ENCODE results near the gene OR4K17.
"Not testable (repeated sequence)": the region's sequence is repeated elsewhere in the genome, so short reads cannot be mapped to it uniquely, and the experiment has no call there.

The OR4K17 gene, protein sequence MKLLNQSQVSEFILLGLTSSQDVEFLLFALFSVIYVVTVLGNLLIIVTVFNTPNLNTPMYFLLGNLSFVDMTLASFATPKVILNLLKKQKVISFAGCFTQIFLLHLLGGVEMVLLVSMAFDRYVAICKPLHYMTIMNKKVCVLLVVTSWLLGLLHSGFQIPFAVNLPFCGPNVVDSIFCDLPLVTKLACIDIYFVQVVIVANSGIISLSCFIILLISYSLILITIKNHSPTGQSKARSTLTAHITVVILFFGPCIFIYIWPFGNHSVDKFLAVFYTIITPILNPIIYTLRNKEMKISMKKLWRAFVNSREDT

GRCh38 chr14:20110438-20110837 is at the start of gene OR4K17:
OR4K17 (plus strand) TSS chr14:20110739; CDS start chr14:20117500, 6,761 bp downstream.
- no peak for FAIRE-seq

DNA sequence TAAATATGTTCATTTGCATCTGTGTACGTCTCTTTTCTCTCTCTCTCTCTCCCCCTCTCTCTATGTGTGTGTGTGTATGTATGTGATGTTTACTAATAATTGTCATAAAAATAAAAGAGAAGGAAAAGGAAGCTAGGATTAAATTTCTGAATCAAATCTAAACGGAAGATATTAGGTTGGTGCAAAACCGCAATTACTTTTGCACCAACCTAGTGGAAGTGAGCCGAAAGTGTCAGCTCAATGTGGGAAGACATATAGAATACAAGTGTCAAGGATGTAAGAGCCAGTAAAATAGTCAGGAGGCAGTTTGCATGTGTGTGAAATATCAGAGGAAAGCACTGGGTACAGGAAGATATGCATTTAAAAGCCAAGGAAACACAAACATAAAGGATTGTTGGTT is 18.5 kb upstream of the OR4K17 start:
- FAIRE-seq: no peak

DNA sequence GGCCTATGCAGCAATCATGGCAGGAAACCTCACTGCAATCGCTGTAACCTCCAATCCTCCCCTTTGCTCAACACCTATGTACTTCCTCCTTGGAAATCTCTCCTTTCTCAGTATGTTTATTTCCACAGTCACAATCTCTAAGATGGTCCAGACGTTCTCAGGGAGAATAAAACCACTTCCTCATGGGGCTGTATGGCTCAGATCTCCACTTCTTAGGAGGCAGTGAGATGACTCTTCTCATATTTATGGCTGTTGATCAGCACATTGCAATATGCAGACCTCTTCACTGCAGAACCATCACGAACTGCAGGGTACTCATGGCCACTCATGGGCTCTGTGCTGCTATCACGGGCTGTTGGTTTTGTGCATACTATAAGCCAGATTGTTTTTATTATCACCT is 17.1 kb upstream of the OR4K17 start:
- no peak for FAIRE-seq

DNA sequence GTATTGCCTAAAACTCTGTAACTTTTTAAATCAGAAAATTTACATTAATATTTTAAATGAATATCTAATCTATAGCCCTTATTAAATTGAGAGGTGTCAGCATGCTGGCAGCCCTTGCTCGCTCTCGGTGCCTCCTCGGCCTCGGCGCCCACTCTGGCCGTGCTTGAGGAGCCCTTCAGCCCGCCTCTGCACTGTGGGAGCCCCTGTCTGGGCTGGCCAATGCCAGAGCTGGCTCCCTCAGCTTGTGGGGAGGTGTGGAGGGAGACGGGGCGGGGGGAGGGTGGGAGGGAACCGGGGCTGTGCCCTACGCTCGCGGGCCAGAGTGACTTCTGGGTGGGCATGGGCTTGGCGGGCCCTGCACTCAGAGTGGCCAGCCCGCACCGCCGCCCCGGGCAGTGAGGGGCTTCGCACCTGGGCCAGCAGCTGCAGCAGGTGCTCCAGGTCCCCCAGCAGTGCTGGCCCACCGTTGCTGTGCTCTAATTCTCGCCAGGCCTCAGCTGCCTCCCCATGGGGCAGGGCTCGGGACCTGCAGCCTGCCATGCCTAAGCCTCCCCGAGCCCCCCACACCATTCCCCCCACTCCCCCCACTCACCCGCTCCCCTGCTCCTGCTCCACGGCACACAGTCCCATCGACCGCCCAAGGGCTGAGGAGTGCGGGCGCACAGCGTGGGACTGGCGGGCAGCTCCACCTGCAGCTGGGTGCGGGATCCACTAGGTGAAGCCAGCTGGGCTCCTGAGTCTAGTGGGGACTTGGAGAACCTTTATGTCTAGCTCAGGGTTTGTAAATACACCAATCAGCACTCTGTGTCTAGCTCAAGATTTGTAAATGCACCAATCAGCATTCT is 11.4 kb upstream of the OR4K17 start:
- not testable (repeated sequence) for FAIRE-seq

DNA sequence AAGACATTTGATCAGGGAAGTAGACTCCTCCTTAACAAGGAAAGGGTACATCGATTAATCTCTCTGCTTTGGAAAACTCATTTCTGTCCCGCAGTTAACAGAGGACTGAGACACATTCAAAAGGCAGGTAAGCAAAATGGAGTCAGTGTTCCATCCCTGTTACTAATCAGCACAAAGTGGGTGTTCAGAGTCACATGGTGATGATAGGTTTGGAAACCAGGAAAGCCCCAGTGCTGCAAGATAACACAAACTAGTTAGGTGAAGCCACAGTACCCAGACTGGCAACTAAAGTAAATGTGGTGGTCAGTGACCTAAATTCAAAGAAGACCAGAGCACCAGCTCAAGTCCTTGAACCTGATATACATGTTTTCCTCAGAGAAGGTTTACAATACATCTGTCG is 1.8 kb downstream of the OR4K17 start:
- no peak for FAIRE-seq

- FAIRE-seq: no peak
These were observed 6.2 kb downstream of the OR4K17 start for GRCh38 chr14:20116748-20117147.

DNA sequence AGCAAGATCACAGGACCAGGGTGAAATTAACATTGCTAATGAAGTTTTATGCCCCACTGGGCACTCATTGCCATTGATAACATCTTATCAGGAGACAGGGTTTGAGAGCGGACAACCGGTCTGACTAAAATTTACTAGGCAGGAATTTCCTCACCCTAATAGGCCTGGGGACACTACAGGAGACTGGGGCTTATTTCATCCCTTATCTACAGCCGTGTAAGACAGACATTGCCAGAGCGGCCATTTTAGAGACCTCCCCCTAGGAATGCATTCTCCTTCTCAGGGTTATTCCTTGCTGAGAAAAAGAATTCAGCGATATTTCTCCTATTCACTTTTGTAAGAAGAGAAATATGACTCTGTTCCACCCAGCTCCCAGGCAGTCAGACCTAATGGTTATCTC is 8.3 kb downstream of the OR4K17 start:
- no peak for FAIRE-seq

GRCh38 chr14:20138520-20138919 is 28.0 kb downstream of the OR4K17 start, which contains the start of gene OR4N5:
OR4N5 (plus strand) TSS chr14:20138820; CDS start chr14:20143736, 4,916 bp downstream.
- FAIRE-seq: no peak

DNA sequence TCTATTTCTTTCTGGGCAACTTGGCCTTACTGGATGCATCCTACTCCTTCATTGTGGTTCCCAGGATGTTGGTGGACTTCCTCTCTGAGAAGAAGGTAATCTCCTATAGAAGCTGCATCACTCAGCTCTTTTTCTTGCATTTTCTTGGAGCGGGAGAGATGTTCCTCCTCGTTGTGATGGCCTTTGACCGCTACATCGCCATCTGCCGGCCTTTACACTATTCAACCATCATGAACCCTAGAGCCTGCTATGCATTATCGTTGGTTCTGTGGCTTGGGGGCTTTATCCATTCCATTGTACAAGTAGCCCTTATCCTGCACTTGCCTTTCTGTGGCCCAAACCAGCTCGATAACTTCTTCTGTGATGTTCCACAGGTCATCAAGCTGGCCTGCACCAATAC is 33.4 kb downstream of the OR4K17 start:
- peak; percentile 33 for FAIRE-seq

GRCh38 chr14:20144820-20145219 is 34.3 kb downstream of the OR4K17 start:
- no peak for FAIRE-seq

DNA sequence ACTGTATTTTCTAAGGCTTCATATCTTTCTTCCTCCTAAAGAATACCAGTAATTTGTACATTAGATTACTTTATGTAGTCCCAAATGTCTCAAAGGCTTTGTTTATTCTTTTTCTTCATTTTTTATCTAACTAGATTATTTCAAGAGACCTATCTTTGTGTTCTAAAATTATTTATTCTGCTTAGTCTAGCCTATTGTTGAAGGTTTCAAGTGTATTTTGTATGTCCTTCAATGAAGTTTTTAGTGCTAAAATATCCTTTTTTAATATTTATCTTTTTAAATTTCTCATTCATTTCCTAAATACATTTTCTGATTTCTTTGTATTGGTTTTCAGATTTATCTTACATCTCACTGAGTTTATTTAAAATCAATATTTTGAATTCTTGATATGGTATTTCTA is 53.9 kb downstream of the OR4K17 start:
- no peak for FAIRE-seq

- FAIRE-seq: no peak
These were observed 56.6 kb downstream of the OR4K17 start for GRCh38 chr14:20167091-20167490.

GRCh38 chr14:20169852-20170251 is 59.3 kb downstream of the OR4K17 start:
- FAIRE-seq: not testable (repeated sequence)

All from G401.6 (cell line).